ES-I3 (cell line): ENCODE measurements around the gene SRSF2.

Experiments used
- H3K36me3 ChIP-seq: 2 replicates; pipeline ENCODE4 v1.6.1; 2013; ENCODE audit warnings: mild to moderate bottlenecking, low read length, control low read depth, moderate library complexity; ENCODE audit not compliant: insufficient read depth
- H3K4me1 ChIP-seq: 2 replicates; pipeline ENCODE4 v1.6.1; 2013; ENCODE audit warnings: mild to moderate bottlenecking, control low read depth, low read length; ENCODE audit not compliant: insufficient read depth
- H3K9ac ChIP-seq: 2 replicates; pipeline ENCODE4 v1.6.1; 2013; ENCODE audit warnings: low read depth, mild to moderate bottlenecking, low read length, moderate library complexity
- H3K9me3 ChIP-seq: 2 replicates; pipeline ENCODE4 v1.6.1; 2013; ENCODE audit warnings: mild to moderate bottlenecking, low read length, moderate library complexity; ENCODE audit not compliant: control insufficient read depth, insufficient read depth

Gene SRSF2, protein sequence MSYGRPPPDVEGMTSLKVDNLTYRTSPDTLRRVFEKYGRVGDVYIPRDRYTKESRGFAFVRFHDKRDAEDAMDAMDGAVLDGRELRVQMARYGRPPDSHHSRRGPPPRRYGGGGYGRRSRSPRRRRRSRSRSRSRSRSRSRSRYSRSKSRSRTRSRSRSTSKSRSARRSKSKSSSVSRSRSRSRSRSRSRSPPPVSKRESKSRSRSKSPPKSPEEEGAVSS

DNA sequence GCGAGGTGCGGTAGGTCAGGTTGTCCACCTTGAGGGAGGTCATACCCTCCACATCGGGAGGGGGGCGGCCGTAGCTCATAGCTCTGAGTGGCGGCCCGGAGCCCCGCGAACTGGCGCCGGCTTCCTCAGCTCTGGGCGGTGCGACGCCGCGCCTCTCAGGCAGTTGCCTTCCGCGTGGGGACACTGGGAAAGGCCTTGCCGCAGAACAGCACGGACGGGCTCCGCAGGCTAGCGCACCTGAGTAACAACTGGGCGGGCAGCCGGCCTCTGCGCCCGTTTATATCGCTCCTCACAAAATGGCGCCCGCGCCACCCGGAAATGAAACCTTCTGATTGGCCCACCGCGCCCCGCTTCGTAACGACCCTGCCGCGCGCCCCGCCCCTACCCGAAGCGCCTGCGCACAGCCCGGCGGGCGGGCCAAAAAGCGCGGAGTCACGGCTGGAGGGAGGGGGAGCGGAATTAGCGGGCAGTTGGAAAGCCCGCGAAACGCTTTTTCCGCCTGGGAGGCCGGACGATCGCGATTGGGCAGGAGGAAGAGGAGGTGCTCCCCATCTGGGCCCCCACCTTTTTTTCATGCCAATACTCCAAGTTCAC, at the start of gene SRSF2:
Gene SRSF2, minus strand, starts transcription at position 250 of the 594 bp plus-strand sequence. Its CDS starts 171 bp downstream, at position 79.
- peak within 1 kb of the TSS; percentile 98 for H3K9ac ChIP-seq
- no peaks in the 10 kb centered on the region for H3K9me3 ChIP-seq
- peaks cover 18% of the 10 kb centered on the region for H3K4me1 ChIP-seq
- peaks cover 34% of the 10 kb centered on the region for H3K36me3 ChIP-seq

DNA sequence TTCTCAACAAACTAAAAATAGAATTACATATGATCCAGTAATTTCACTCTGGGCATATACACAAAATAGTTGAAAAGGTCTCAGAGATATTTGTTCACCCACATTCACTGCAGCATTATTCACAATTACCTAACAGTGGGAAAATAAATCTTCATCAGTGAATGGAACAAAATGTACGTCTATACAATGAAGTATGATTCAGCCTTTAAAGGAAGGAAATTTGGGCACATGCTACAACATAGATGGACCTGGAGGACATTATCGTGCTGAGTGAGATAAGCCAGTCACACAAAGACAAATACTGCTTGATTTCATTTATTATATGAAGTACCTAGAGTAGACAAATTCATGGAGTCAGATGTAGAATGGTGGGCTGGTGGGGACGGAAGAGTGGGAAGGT, 47.8 kb upstream of the SRSF2 start:
- Histone ChIP-seq H3K4me1 (peaks cover 3% of the 10 kb centered on the region; the same call in 1 of the 2 replicates), H3K9me3 (no peaks in the 10 kb centered on the region), H3K36me3 (no peaks in the 10 kb centered on the region; the same call in 1 of the 2 replicates), H3K9ac (no peak overlapping the region)

DNA sequence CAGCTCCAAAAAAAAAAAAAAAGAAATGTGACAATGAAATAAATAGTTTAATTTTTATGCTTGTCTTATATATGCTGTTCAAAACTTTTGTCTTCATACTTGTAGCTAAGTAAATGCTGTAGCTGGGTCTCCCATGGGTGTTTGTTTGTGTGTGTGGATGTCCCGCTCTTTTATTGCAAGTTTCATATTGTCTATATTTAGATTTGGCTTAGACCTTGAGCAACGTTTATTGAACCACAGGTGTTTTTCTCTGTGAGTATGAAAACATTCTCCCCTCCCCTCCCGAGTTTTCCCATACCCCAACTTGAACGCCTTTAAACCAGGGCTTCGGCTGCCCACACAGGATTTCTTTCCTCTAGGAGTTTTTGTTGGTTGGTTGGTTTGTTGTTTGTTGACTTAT, 46.0 kb upstream of the SRSF2 start:
- H3K9ac ChIP-seq, result no peak overlapping the region
- H3K4me1 ChIP-seq, result peaks cover 3% of the 10 kb centered on the region; the same call in 1 of the 2 replicates

DNA sequence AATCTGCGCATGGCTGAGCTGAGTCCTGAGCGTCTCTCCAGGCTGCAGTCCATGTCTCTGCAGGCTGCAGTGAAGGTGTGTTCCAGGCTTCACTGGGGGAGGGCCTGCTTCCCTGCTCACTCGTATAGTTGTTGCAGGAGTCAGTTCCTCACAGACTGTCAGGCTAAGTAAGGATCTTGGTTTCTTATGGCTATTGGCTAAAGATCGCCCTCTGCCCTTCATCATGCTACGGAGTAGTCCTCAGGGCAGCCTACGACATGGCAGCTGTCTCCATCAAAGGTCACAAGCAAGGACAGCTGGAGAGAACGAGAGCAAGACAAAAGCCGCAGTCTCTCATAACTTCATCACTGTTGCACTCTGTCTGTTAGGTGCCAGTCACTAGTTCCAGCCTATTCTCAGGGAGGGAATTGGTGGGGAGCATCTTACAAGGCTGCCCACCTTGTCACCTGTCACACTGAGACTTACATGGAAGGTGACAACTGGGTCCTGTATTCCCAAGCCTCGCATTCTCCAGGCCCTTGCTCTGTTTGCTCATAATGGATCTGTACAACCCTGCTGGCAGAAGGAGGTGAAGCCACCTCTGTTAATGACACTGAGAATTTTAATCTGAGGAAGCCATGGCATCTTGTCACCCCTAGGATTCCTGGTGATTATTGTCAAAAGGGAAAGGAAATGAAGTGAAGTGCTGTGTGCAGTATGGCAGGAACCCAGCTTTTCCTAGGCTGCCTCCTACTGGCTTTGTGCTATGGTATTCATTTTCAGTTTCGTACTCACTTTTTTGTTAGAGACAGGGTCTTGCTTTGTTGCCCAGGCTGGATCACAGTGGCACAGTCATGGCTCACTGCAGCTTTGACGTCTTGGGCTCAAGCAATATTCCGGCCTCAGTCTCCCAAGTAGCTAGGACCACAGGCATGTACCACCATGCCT, 44.2 kb upstream of the SRSF2 start:
- Histone ChIP-seq H3K4me1 (no peaks in the 10 kb centered on the region), H3K36me3 (no peaks in the 10 kb centered on the region), H3K9ac (no peak overlapping the region), H3K9me3 (no peaks in the 10 kb centered on the region)

More for the DNA sequence above, 46.0 kb upstream of the SRSF2 start:
- Histone ChIP-seq H3K9me3 (no peaks in the 10 kb centered on the region), H3K36me3 (no peaks in the 10 kb centered on the region)

DNA sequence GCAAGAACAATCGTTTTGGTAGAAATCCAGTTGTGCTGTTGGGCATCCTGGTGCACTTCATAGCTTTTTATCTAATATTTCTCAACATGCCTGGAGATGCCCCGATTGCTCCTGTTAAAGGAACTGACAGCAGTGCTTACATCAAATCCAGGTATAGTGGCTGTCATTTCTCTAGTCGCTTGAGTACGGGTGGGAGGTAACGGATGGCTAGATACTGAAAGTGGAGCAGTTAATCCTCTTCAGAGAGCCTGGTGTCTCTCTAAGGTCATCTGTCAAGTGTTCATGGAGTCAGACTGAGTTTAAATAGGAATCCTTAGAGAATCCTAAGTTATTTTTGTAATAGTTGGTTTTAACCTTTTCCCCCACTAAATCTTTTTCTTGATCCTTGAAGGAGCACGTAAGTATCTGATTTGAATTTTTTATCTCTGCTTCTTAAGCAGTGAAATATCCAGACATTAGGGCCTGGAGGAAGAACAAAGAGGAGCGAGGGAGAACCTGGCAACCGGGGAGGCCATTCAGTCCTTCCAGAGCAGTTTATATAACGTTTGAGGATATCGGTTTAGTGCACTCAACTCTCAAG, 38.0 kb upstream of the SRSF2 start:
- H3K9me3 ChIP-seq, result no peaks in the 10 kb centered on the region
- peaks cover 6% of the 10 kb centered on the region; the same call in 1 of the 2 replicates for H3K36me3 ChIP-seq
- H3K9ac ChIP-seq, result no peak overlapping the region
- no peaks in the 10 kb centered on the region; the same call in 1 of the 2 replicates for H3K4me1 ChIP-seq

DNA sequence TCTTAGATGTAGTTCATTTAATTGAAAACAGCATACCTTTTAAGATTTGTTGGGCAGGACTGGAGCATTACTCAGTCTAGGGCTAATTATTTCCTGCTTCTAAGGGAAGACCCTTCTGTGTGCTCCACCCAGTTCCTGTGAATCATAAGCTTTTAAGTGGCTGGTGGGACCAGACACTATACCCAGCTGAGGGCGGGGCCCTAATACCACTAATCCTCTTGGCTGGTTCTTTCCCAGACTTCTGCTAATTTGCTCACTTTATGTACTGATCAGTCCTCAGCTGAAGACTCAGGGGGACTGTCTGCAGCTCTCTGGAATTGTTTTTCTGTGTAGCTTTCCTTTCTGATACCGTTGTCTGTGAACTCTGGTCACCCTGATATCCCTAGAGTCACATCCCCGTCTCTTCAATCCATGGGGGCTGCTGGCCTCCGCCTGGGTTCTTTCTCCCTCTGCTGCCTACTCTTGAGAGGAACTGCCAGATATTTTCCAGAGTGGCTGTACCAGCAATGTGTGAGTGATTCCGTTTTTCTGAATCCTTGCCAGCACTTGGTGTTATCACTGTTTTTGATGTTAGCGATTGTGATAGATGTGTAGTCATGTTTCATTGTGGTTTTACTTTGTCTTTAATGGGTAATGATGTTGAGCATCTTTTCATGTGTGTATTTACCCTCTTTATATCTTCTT, 35.9 kb upstream of the SRSF2 start:
- Histone ChIP-seq H3K9me3 (no peaks in the 10 kb centered on the region), H3K36me3 (peaks cover 11% of the 10 kb centered on the region; the same call in 1 of the 2 replicates), H3K4me1 (no peaks in the 10 kb centered on the region; the same call in 1 of the 2 replicates), H3K9ac (no peak overlapping the region)

DNA sequence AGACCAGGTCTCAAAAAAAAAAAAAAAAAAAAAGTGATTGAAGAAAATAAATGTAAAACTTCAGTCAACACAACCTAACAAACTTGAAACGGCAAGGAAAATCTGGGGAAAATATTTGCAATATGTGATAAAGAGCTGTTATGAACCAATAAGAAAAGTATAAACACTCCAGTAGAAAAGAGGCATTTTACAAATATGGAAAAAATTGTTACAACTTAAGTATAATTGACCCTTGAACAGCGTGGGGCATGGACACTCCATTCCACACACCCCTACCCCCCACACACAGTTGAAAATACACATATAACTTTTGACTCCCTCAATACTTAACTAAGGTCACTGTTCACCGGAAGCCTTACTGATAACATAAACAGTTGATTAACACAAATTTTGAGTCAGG, 21.4 kb upstream of the SRSF2 start:
- Histone ChIP-seq H3K36me3 (no peaks in the 10 kb centered on the region), H3K9me3 (no peaks in the 10 kb centered on the region), H3K4me1 (peaks cover 13% of the 10 kb centered on the region), H3K9ac (no peak overlapping the region)

DNA sequence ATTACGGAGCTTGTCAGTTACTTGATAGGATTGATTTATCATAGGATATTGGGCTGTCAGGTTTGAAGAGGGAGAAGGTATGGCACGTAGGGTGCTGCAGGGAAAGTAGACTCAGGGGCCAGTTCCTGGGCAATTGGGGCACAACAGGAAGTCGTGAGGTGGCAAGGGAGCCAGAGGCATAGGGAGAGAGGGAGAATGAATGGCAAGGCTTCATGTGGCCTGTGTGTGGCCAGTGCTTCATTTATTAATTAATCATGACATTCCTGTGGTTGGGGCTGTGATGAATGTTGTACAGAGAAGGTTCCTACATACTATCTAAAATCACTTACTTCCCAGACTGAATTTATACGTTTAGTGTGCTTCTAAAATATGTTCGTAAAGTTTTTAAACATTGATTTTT, 20.1 kb upstream of the SRSF2 start:
- H3K36me3 ChIP-seq, result no peaks in the 10 kb centered on the region
- H3K9me3 ChIP-seq, result no peaks in the 10 kb centered on the region
- H3K4me1 ChIP-seq, result peaks cover 9% of the 10 kb centered on the region; the same call in 1 of the 2 replicates
- no peak overlapping the region for H3K9ac ChIP-seq

DNA sequence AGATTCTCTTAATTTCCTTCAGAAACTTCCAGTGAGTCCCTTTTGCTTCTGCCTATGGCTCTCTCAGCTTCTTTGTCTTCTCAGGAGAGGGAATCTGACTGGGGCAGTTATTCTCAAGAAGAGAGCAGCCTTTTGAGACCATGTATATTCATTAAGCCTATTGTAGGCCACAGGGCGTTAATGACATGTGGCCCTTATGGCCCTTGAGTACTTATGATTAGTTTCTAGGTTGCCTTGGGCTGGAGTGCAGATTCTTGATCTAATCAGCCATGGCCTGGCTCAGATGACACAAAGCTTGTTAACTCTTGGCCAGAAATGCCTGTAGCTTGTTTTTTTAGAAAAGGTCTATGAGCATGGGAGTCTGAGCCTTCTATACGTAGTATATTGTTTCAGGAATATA, 18.2 kb upstream of the SRSF2 start:
- Histone ChIP-seq H3K36me3 (no peaks in the 10 kb centered on the region), H3K4me1 (0 out of 2 replicates have a peak, but pooled peaks cover 5% of the 10 kb centered on the region), H3K9me3 (no peaks in the 10 kb centered on the region), H3K9ac (no peak overlapping the region)

DNA sequence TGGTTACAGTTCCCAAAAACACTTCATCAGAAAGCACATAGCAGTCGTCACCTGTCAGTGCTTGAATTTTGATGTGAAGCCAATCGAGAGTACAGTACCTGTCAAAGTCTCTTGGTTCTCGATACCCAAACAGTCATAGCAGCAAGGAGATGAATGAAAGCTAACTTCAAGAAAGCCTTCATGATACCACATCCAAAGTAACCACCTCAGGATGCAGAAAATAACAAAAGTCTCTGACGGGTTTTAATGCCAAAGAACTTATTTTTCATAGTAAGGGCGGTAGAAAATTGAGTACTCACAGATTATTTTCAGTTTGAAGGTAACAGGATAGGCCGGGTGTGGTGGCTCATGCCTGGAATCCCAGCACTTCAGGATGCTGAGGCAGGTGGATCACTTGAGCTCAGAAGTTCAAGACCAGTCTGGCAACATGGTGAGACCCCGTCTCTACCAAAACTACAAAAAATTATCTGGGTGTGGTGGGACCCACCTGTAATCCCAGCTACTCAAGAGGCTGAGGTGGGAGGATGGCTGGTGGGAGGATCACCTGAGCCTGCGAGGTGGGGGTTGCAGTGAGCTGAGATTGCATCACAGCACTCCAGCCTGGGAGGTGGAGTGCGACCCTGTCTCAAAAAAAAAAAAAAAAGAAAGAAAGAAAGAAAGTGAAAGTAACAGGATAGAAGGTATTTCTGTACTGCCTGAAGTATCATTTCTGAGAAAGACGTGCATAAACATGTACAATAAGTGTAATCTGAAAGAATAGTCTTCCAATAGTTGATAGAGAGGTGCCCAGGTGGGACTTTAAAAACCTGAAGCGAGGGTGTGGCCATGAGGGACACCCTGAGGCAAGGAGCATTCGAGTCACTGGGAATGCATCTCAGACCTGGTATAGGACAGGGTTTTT, 16.2 kb upstream of the SRSF2 start:
- H3K4me1 ChIP-seq, result 0 out of 2 replicates have a peak, but pooled peaks cover 5% of the 10 kb centered on the region
- no peaks in the 10 kb centered on the region for H3K36me3 ChIP-seq
- H3K9me3 ChIP-seq, result no peaks in the 10 kb centered on the region
- no peak overlapping the region for H3K9ac ChIP-seq

DNA sequence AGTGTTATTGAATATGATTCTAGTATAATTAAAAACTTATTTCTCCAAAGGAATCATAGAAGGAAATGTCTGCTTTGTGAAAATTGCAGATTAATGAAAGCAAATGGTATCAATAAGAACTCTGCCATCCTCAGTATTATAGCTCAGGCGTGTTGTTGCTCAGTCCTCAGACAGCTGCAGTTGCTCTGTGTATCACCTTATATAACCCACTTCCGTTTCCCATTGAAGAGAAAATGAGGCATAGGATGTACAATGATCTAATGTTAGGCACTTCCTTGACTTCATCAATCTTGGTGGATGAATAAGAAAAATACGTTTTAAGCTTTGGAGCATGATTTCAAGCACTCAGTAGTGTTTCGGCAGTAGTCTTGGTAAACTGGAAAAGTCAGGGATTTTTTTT, 14.9 kb upstream of the SRSF2 start:
- Histone ChIP-seq H3K4me1 (0 out of 2 replicates have a peak, but pooled peaks cover 5% of the 10 kb centered on the region), H3K9ac (no peak overlapping the region), H3K36me3 (no peaks in the 10 kb centered on the region), H3K9me3 (no peaks in the 10 kb centered on the region)

DNA sequence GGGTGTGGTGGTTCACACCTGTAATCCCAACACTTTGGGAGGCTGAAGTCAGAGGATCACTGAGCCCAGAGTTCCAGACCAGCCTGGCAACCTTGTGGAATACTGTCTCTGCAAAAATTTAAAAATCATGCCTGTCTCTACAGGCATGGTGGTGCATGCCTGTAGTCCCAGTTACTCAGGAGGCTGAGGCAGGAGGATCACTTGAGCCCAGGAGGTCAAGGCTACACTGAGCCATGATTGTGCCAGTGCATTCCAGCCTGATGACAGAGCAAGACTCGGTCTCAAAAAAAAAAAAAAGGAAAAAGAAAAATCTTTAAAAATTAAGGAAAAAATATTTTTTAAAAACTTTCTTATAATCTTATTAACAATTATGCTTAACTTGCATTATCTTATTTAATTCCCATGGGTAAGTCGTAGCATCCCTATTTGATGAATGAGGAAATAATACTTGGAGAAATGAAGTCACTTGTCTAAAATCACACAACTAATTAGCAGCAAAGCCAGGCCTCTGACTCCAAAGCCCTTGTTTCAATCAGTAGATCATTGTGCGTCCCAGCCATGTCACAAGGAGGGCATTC, 14.4 kb upstream of the SRSF2 start:
- no peaks in the 10 kb centered on the region for H3K9me3 ChIP-seq
- no peaks in the 10 kb centered on the region for H3K36me3 ChIP-seq
- 0 out of 2 replicates have a peak, but pooled peaks cover 5% of the 10 kb centered on the region for H3K4me1 ChIP-seq
- H3K9ac ChIP-seq, result no peak overlapping the region

DNA sequence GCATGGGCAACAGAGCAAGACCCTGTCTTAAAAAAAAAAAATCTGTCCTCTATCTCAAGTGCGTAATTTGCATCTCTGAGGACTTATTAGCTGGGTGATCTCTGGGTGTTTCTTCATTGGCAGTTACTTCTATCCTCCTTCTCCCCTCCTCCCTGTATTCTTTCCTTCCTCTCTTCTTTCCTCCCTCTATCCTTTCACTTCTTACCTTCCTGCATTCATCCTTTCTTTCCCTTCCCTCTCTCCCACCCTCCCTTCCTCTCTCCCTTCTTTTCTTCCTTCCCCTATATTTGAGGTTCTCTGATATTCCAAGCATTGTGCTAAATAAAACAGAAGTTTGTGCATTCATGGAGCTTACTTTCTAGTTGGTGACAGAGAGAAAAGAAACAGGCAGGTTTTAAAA, 11.5 kb upstream of the SRSF2 start:
- Histone ChIP-seq H3K36me3 (peaks cover 14% of the 10 kb centered on the region), H3K4me1 (0 out of 2 replicates have a peak, but pooled peaks cover 2% of the 10 kb centered on the region), H3K9me3 (no peaks in the 10 kb centered on the region), H3K9ac (no peak overlapping the region)
